Smooth muscle cell of the brain vasculature (primary cell): ENCODE measurements around the gene PRSS33.

ENCODE experiments used
- DNase-seq: peaks from one replicate; pipeline ENCODE4 v3.0.0-alpha.2; 2012; ENCODE audit warnings: low read depth, low spot score

PRSS33 gene

DNA sequence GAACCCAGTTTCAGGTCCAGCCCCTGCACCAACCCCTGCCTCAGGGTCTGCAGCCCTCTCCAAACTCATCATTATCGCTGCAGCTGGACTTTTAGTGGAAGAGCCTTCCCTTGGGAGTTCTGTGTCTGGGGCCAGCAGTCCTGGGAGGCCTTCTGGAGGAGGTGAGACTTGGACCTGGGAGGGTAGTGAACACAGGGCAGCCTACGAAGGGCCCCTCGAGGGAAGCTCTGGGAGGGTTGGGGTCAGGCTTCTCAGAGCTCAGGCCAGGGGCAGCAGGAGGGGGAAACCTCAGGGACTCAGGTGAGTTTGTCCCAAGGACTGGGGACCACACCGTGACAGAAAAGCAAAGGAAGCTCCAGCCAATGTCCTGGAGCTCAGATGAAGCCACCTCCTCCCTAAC is 46.2 kb downstream of the PRSS33 start:
- DNase-seq: no peak

DNA sequence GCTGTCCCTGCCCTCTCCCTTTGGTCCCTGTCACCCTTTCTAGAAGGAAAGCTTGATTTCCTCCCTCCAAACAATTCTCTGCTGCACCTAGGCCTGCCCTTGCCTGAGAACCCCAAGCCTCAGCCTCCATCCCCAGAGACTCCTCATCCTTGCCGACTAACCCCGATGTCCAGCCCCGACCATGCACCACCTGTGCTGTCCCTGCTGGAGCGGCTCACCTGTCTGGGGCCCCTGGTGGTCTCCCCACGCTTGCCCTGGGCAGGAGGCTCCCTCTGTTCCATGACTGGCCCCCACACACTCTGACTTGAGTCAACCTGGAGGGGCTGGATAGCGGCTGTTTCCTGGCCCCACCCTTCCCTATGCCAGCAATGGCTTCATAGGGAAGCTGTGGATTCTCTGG is 46.9 kb downstream of the PRSS33 start:
- DNase-seq: no peak

- no peak for DNase-seq
These were observed 47.5 kb downstream of the PRSS33 start for GRCh38 chr16:2739625-2740430.

- no peak for DNase-seq
These were observed 48.7 kb downstream of the PRSS33 start for GRCh38 chr16:2738615-2739014.

DNA sequence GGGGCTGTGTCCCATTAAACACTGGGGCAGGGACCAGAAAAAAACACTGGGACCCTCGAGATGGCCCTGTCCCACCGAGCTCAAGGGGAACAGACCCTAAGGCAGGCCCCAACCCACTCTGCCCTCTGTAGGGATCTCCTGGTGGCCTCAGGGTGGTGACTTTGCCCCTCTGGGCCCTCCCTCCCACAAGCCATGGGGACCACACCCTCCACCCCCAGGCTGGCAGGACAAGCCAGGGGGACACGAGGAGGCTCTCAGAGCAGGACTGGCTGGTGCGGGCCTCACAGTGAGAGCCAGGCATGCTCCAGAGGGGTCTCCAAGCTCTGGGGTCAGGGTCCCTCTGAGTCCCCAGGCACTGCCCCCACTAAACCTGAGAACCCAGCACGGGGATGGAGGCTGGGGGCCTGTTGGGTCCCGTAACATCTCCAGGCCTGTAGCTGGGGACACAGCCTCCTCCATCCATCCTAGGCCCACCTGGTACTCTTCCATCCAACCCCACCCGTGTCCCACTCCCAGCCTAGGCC is 49.4 kb downstream of the PRSS33 start:
- DNase-seq: no peak

- DNase-seq: no peak
These were observed 50.1 kb downstream of the PRSS33 start for GRCh38 chr16:2737238-2737605.

DNA sequence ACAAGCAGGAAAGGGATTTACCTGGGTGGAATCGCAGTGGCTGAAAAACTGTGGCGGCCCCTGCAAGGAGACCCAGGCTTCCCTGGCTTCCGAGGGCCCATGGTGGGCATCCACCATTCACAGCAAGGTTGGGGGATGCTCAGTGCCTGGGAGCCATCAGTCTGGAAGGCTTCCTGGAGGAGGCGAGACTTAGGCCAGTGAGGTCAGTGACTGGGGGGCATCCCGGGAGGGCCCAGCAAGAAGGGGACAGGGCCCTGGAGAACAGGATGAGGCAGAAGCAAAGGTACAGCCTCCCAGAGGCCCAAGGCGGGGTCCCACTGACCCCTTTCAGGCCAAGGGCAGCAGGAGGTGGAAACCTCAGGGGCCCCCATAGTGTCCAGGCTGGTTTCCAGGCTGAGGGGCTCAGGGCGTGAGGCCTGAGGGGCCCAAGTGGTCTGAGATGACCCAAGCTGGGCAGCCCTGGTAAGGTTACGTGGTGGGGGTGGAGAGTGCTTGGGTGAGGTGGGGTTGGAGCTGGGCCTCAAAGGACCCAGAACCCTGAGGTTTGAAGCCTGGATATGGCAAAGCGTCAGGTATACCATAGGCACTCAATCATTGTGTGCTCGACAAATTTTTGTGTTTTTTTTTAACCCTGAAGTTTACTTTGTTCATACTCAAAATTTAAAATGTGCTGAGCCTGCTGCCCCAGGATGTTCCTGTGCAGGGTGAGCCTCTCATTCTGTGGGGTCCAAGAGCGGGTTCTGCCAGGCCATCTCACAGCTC is 50.7 kb downstream of the PRSS33 start:
- DNase-seq: no peak

DNA sequence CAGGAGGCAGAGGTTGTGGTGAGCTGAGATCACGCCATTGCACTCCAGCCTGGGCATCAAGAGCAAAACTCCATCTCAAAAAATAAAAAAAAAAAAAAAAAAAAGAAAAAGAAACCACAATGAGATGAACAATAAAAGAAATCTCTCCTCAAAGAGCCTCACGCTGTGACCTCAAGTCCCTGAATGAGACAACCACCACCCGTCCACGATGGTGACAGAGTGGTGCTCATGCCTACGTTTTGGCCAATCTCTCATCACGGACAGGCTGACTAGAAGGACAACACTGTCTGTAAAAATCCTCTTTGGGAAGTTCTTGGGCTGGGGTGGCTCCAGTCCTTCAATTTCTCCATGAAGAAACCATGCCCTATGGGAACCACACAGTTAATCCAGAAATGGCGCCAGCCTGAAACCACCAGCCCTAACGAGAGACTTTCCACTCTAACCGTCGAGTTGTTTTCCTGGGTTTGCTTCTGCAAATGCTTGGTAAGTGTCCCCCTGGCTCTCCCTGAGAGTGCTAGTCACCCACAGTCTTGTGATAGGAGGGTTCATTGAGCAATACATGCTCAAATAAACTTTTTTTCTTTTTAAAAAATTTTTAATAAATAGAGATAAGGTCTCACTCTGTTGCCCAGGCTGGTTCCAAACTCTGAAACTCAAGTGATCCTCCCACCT is 52.4 kb downstream of the PRSS33 start:
- no peak for DNase-seq
